Measurements from ENCODE around the gene DISP1.
A peak's percentile ranks its signal among the peaks of the same experiment; 100 is the strongest.

Gene DISP1

GRCh38 chr1:222814536-222815439, at the start of gene DISP1:
DISP1 (plus strand) TSS chr1:222815039; CDS start chr1:222942824, 127,785 bp downstream.
- peak; percentile 34 to 91 (median 77) for DNase-seq
- intact Hi-C loops (cut with DNase I) = no loop called here

GRCh38 chr1:222767152-222767571, 47.7 kb upstream of the DISP1 start:
- intact Hi-C loops (cut with DNase I) = no loop called here
- no peak for DNase-seq

- intact Hi-C loops (cut with DNase I) = no loop called here
- DNase-seq = no peak
These were observed 46.2 kb upstream of the DISP1 start for GRCh38 chr1:222768592-222768991.

GRCh38 chr1:222769181-222769580, 45.7 kb upstream of the DISP1 start:
- DNase-seq = no peak
- intact Hi-C loops (cut with DNase I) = no loop called here

- intact Hi-C loops (cut with DNase I) = no loop called here
- no peak for DNase-seq
These were observed 44.7 kb upstream of the DISP1 start for GRCh38 chr1:222769971-222770620.

GRCh38 chr1:222772996-222773379, 41.9 kb upstream of the DISP1 start:
- DNase-seq = peak in 9 of 42 donors; percentile 16 to 46 (median 33)
- intact Hi-C loops (cut with DNase I) = no loop called here

- intact Hi-C loops (cut with DNase I) = no loop called here
These were observed 37.4 kb upstream of the DISP1 start for GRCh38 chr1:222777463-222777862.

GRCh38 chr1:222777977-222778376, 36.9 kb upstream of the DISP1 start:
- intact Hi-C loops (cut with DNase I) = no loop called here
- no peak for DNase-seq

More at GRCh38 chr1:222777463-222777862, 37.4 kb upstream of the DISP1 start:
- DNase-seq = no peak

- DNase-seq = no peak
- intact Hi-C loops (cut with DNase I) = no loop called here
These were observed 33.6 kb upstream of the DISP1 start for GRCh38 chr1:222781251-222781650.

GRCh38 chr1:222783051-222783450, 31.8 kb upstream of the DISP1 start:
- intact Hi-C loops (cut with DNase I) = no loop called here

GRCh38 chr1:222784371-222784770, 30.5 kb upstream of the DISP1 start:
- intact Hi-C loops (cut with DNase I) = no loop called here

More at GRCh38 chr1:222783051-222783450, 31.8 kb upstream of the DISP1 start:
- no peak for DNase-seq

GRCh38 chr1:222784916-222785315, 29.9 kb upstream of the DISP1 start:
- no peak for DNase-seq
- intact Hi-C loops (cut with DNase I) = no loop called here

More at GRCh38 chr1:222784371-222784770, 30.5 kb upstream of the DISP1 start:
- DNase-seq = peak in 5 of 42 donors; percentile 17 to 55 (median 22)

GRCh38 chr1:222785529-222785928, 29.3 kb upstream of the DISP1 start:
- no peak for DNase-seq
- intact Hi-C loops (cut with DNase I) = no loop called here

GRCh38 chr1:222786121-222786520, 28.7 kb upstream of the DISP1 start:
- intact Hi-C loops (cut with DNase I) = no loop called here
- DNase-seq = no peak

- no peak for DNase-seq
- intact Hi-C loops (cut with DNase I) = no loop called here
These were observed 27.1 kb upstream of the DISP1 start for GRCh38 chr1:222787729-222788128.

- intact Hi-C loops (cut with DNase I) = no loop called here
- no peak for DNase-seq
These were observed 26.3 kb upstream of the DISP1 start for GRCh38 chr1:222788402-222789156.

GRCh38 chr1:222790115-222790514, 24.7 kb upstream of the DISP1 start:
- no peak for DNase-seq
- intact Hi-C loops (cut with DNase I) = loop anchor here (5.0 kb wide), 1 partner anchor 292 kb away; no protein-coding TSS in a partner anchor

- no peak for DNase-seq
- intact Hi-C loops (cut with DNase I) = loop anchor here (5.0 kb wide), 1 partner anchor 292 kb away; no protein-coding TSS in a partner anchor
These were observed 24.3 kb upstream of the DISP1 start for GRCh38 chr1:222790520-222790919.

- intact Hi-C loops (cut with DNase I) = loop anchor here (5.0 kb wide), 1 partner anchor 291 kb away; no protein-coding TSS in a partner anchor
- no peak for DNase-seq
These were observed 23.7 kb upstream of the DISP1 start for GRCh38 chr1:222791006-222791710.
